GM21447 (cell line): ENCODE data around the gene BICRAL.

ENCODE experiments used
- ATAC-seq: cut with Tn5 transposase; IDR thresholded peaks from one replicate; pipeline ENCODE4 v1.9.1; 2021; ENCODE audit not compliant: unreplicated experiment

The BICRAL gene

GRCh38 chr6:42764911-42765648 lies 16.8 kb upstream of the BICRAL start:
- ATAC-seq: no peak

GRCh38 chr6:42766163-42766670 lies 15.6 kb upstream of the BICRAL start:
- no peak for ATAC-seq

GRCh38 chr6:42769051-42769450 lies 12.8 kb upstream of the BICRAL start:
- no peak for ATAC-seq

- ATAC-seq: no peak
Observed at GRCh38 chr6:42769836-42770235, 12.0 kb upstream of the BICRAL start.

- ATAC-seq: no peak
Observed at GRCh38 chr6:42771741-42772100, 10.1 kb upstream of the BICRAL start.

GRCh38 chr6:42774201-42774600 lies 7.7 kb upstream of the BICRAL start:
- ATAC-seq: no peak

- ATAC-seq: peak; percentile 44
Observed at GRCh38 chr6:42774821-42775487, 6.9 kb upstream of the BICRAL start.

GRCh38 chr6:42777126-42777822 lies 4.6 kb upstream of the BICRAL start:
- no peak for ATAC-seq

- no peak for ATAC-seq
Observed at GRCh38 chr6:42778122-42778521, 3.7 kb upstream of the BICRAL start.

GRCh38 chr6:42779521-42779920 lies 2.3 kb upstream of the BICRAL start:
- no peak for ATAC-seq

- ATAC-seq: no peak
Observed at GRCh38 chr6:42781546-42781795, 381 bp upstream of the BICRAL start.

GRCh38 chr6:42782689-42783176 lies 881 bp downstream of the BICRAL start:
- no peak for ATAC-seq

GRCh38 chr6:42783177-42783875 lies 1.5 kb downstream of the BICRAL start:
- ATAC-seq: no peak

GRCh38 chr6:42783876-42784642 lies 2.2 kb downstream of the BICRAL start:
- ATAC-seq: no peak

- no peak for ATAC-seq
Observed at GRCh38 chr6:42784717-42785498, 3.1 kb downstream of the BICRAL start.

- no peak for ATAC-seq
Observed at GRCh38 chr6:42786525-42786985, 4.7 kb downstream of the BICRAL start.

GRCh38 chr6:42787063-42787472 lies 5.2 kb downstream of the BICRAL start:
- ATAC-seq: no peak

GRCh38 chr6:42788671-42789070 lies 6.8 kb downstream of the BICRAL start:
- ATAC-seq: no peak

GRCh38 chr6:42790549-42791181 lies 8.8 kb downstream of the BICRAL start:
- no peak for ATAC-seq
